A549 (cell line): ENCODE measurements around the gene FANCC. TPM values are rescaled to one million over a fixed set of nuclear protein-coding genes. Genes with fewer than 3 reads are reported as not detected.

Source experiments
- ATAC-seq, 2 experiments: fragments of 200-7000 bp in 1 of 2; fragments of >200 bp in 1 of 2; cut with Nextera tagmentation in 1 of 2; cut with Tn5 transposase in 1 of 2; 3 replicates each; pipeline versions ENCODE4 v1.8.0 to v1.9.1; 2018 to 2020; ENCODE audit warnings: mild to moderate bottlenecking in 1 of 2, moderate library complexity in 1 of 2
- CTCF ChIA-PET: fragments of 300-600 bp; sonication (Branson Sonifier 250); formaldehyde crosslinking; extraction: SDS; loops from one replicate; lab custom pipeline; 2021; ENCODE audit warnings: antibody characterized with exemption, inconsistent platforms; lab: Yijun Ruan, JAX
- POLR2A ChIA-PET: fragments of 350-600 bp; formaldehyde crosslinking; extraction: SDS; loops from one replicate; lab custom pipeline; 2021; ENCODE audit warnings: antibody characterized with exemption, inconsistent platforms; lab: Yijun Ruan, JAX
- DNase-seq, 2 experiments: peaks; one replicate each; pipeline versions ENCODE4 v3.0.0 to v3.0.0-alpha.2; 2011 to 2016; ENCODE audit warnings: low read depth in 1 of 2, low spot score in 1 of 2
- FAIRE-seq: peaks from 2 replicates; lab custom pipeline; 2011; peaks lifted over from hg19 to GRCh38; lab: Jason Lieb, UNC
- H3K27ac ChIP-seq, 2 experiments: fragments of >200 bp; sonication (Bioruptor Twin); formaldehyde crosslinking; 3 replicates each; pipeline ENCODE4 v1.5.1; 2016 to 2017
- H3K4me1 ChIP-seq: fragments of >200 bp; sonication (Bioruptor Twin); formaldehyde crosslinking; 3 replicates; pipeline ENCODE4 v1.6.1; 2016
- H3K4me2 ChIP-seq: fragments of >200 bp; sonication (Bioruptor Twin); formaldehyde crosslinking; 3 replicates; pipeline ENCODE4 v1.6.1; 2016
- H3K4me3 ChIP-seq: fragments of >200 bp; sonication (Bioruptor Twin); formaldehyde crosslinking; 3 replicates; pipeline ENCODE4 v1.5.1; 2016
- H3K9me3 ChIP-seq: fragments of >200 bp; sonication (Bioruptor Twin); formaldehyde crosslinking; 3 replicates; pipeline ENCODE4 v1.6.1; 2016
- BHLHE40 ChIP-seq: IDR thresholded peaks from 2 replicates; pipeline ENCODE4 v1.6.1; 2012; ENCODE audit warnings: low read depth, low read length, inconsistent platforms
- E2F6 ChIP-seq: IDR thresholded peaks from 2 replicates; pipeline ENCODE4 v1.6.1; 2012; ENCODE audit warnings: low read depth, borderline replicate concordance
- EHF ChIP-seq: fragments of 250-450 bp; sonication (Bioruptor Pico); IDR thresholded peaks from 2 replicates; pipeline ENCODE4 v1.5.0; 2020; ENCODE audit warnings: mild to moderate bottlenecking
- EP300 ChIP-seq, 2 experiments: fragments of >200 bp; sonication (Bioruptor Twin); formaldehyde crosslinking; IDR thresholded peaks; 2 replicates in 1 of 2; 3 replicates in 1 of 2; pipeline ENCODE4 v1.6.1; 2016 to 2017
- ESRRA ChIP-seq: fragments of 150-350 bp; IDR thresholded peaks from 2 replicates; pipeline ENCODE4 v1.6.1; 2014; ENCODE audit warnings: mild to moderate bottlenecking, low read length, borderline replicate concordance
- FOSL2 ChIP-seq, 2 experiments: fragments of 450-650 bp in 1 of 2; fragments of >200 bp in 1 of 2; sonication (Bioruptor Twin) in 1 of 2; formaldehyde crosslinking; IDR thresholded peaks; 2 replicates each; pipeline versions ENCODE4 v1.5.0 to v1.6.1; 2016 to 2020; ENCODE audit warnings: mild to moderate bottlenecking in 1 of 2, moderate library complexity in 1 of 2
- HDAC2 ChIP-seq: fragments of 200-600 bp; sonication (generic); IDR thresholded peaks from 2 replicates; pipeline ENCODE4 v1.6.1; 2016
- HES2 ChIP-seq: fragments of >200 bp; sonication (Bioruptor Twin); formaldehyde crosslinking; IDR thresholded peaks from 2 replicates; pipeline ENCODE4 v1.6.1; 2016
- HEYL ChIP-seq: fragments of 250-450 bp; sonication (Bioruptor Pico); IDR thresholded peaks from 2 replicates; pipeline ENCODE4 v1.8.0; 2021; ENCODE audit warnings: mild to moderate bottlenecking, moderate library complexity
- HMGXB4 ChIP-seq: fragments of 250-450 bp; sonication (Bioruptor Pico); IDR thresholded peaks from 2 replicates; pipeline ENCODE4 v1.5.0; 2021; ENCODE audit warnings: mild to moderate bottlenecking, moderate library complexity, borderline replicate concordance
- HOXB13 ChIP-seq: fragments of 250-450 bp; sonication (Bioruptor Pico); IDR thresholded peaks from 2 replicates; pipeline ENCODE4 v1.5.0; 2020; ENCODE audit warnings: low read depth, mild to moderate bottlenecking, moderate library complexity
- JUN ChIP-seq, 2 experiments: fragments of >200 bp; sonication (Bioruptor Twin); formaldehyde crosslinking; IDR thresholded peaks; 2 replicates in 1 of 2; 3 replicates in 1 of 2; pipeline ENCODE4 v1.6.1; 2016 to 2017
- KDM1A ChIP-seq: fragments of 200-600 bp; sonication (generic); IDR thresholded peaks from 2 replicates; pipeline ENCODE4 v1.6.1; 2016; ENCODE audit warnings: low read depth, mild to moderate bottlenecking
- KDM5A ChIP-seq: fragments of 200-600 bp; sonication (generic); IDR thresholded peaks from 2 replicates; pipeline ENCODE4 v1.6.1; 2016; ENCODE audit warnings: antibody characterized with exemption, mild to moderate bottlenecking
- MAZ ChIP-seq: fragments of 150-350 bp; IDR thresholded peaks from 2 replicates; pipeline ENCODE4 v1.6.1; 2014; ENCODE audit warnings: antibody characterized with exemption, low read depth, low read length, borderline replicate concordance
- MYC ChIP-seq: IDR thresholded peaks from 2 replicates; pipeline ENCODE4 v1.6.1; 2012; ENCODE audit warnings: mild to moderate bottlenecking, inconsistent platforms, low read length, improper control_type of control experiment, borderline replicate concordance
- NFE2L2 ChIP-seq: fragments of 150-350 bp; conservative IDR thresholded peaks from 2 replicates; pipeline ENCODE4 v1.6.1; 2014; ENCODE audit warnings: low read length
- PBX3 ChIP-seq: IDR thresholded peaks from 2 replicates; pipeline ENCODE4 v1.6.1; 2012
- POLR2AphosphoS2 ChIP-seq: conservative IDR thresholded peaks from 2 replicates; pipeline ENCODE4 v1.6.1; 2012; ENCODE audit warnings: low read length, improper control_type of control experiment, inconsistent platforms
- RAD21 ChIP-seq, 2 experiments: fragments of >200 bp in 1 of 2; sonication (Bioruptor Twin) in 1 of 2; formaldehyde crosslinking in 1 of 2; IDR thresholded peaks in 1 of 2; conservative IDR thresholded peaks in 1 of 2; 2 replicates in 1 of 2; 3 replicates in 1 of 2; pipeline ENCODE4 v1.6.1; 2012 to 2018; ENCODE audit warnings: inconsistent platforms in 1 of 2
- RCOR1 ChIP-seq: fragments of 150-350 bp; IDR thresholded peaks from 2 replicates; pipeline ENCODE4 v1.6.1; 2014; ENCODE audit warnings: antibody characterized with exemption, low read length, low read depth
- RNF2 ChIP-seq: fragments of 200-600 bp; sonication (generic); IDR thresholded peaks from 2 replicates; pipeline ENCODE4 v1.6.1; 2016; ENCODE audit warnings: low read depth, mild to moderate bottlenecking, antibody characterized with exemption, moderate library complexity, borderline replicate concordance
- SMC3 ChIP-seq: fragments of >200 bp; sonication (Bioruptor Twin); formaldehyde crosslinking; IDR thresholded peaks from 3 replicates; pipeline ENCODE4 v1.6.1; 2018; ENCODE audit warnings: inconsistent platforms
- ZFP36 ChIP-seq: fragments of 450-650 bp; IDR thresholded peaks from 2 replicates; pipeline ENCODE4 v1.6.1; 2014; ENCODE audit warnings: borderline replicate concordance; ENCODE audit not compliant: partially characterized antibody
- ZSCAN20 ChIP-seq: fragments of 250-450 bp; sonication (Bioruptor Pico); IDR thresholded peaks from 2 replicates; pipeline ENCODE4 v1.8.0; 2022; ENCODE audit warnings: mild to moderate bottlenecking, moderate library complexity
- WGBS: methylation state at CpG from one replicate; pipeline ENCODE4 v1.1.6; 2017; ENCODE audit errors: missing lambda C conversion rate; 5-methylcytosine and 5-hydroxymethylcytosine counted together
- polyA plus RNA-seq, 4 experiments: library from polyadenylated mRNA; depleted of rRNA in 3 of 4; stranded (reverse); fragments of >200 nt; fragmentation: RNase III in 1 of 4; extraction: RNeasy Plus Mini Kit Qiagen cat#74134 plus additional on column Dnase treatment in 1 of 4; gene quantifications; 2 replicates in 3 of 4; 3 replicates in 1 of 4; pipeline ENCODE4 v1.2.3, GENCODE V29; 2011 to 2017
- TF ChIP-seq, protein P1 (sequence below): IDR thresholded peaks from 2 replicates; pipeline ENCODE4 v1.6.1; 2012

FANCC gene
- polyA plus RNA-seq, 2 of the 4 experiments (the other 2 are of a cell fraction) = 13.5 to 24.9 TPM

DNA sequence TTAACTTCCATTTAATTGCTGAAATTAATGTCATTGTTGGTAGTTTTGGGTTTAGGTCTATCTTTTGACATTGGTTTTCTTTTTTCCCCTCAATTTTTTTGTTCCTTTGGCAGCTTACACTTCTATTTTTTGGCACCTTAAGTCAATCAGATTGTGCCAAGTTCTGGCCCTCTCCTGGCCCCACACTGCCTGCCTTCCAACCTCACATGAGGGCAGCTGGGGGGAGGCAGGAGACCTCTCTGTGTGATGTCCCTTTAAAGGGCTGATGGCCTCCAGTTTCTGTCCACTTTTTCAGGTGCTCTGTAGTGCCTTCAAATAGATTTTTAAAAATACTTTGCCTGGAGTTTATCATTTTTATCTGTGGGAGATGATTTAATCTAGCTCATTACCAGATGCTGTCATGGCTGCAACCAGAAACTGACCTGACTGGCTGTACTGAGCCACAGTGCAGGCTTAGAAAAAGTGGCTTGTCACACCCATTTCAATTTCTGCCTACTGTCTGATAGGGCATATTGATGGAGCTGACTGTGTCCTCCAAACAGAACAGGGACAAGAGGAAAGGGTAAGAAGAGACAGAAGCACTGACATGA, 196.6 kb downstream of the FANCC start:
- Histone ChIP-seq H3K27ac (no peak overlapping the region), H3K4me3 (no peak overlapping the region), H3K4me1 (0 out of 3 replicates have a peak, but pooled peaks cover 4% of the 10 kb centered on the region), H3K4me2 (no peak overlapping the region), H3K9me3 (no peaks in the 10 kb centered on the region)
- no peak for ATAC-seq
- DNase-seq = no peak
- TF ChIP-seq HEYL = no peak
- no peak for TF ChIP-seq KDM5A
- no peak for TF ChIP-seq MAZ
- POLR2A ChIA-PET = no interaction called here
- no peak for FAIRE-seq
- CTCF ChIA-PET = interaction anchor here (1.1 to 2.6 kb wide), 4 partner anchors 8 to 567 kb away, joined by 3 to 11 read pairs (median 8); partner anchors contain the start of gene PCAT7

- WGBS = 91% methylated on average over 4 of the region's 4 CpGs
- Histone ChIP-seq H3K4me2 (no peak overlapping the region), H3K4me3 (no peak overlapping the region), H3K9me3 (no peaks in the 10 kb centered on the region), H3K4me1 (no peaks in the 10 kb centered on the region), H3K27ac (no peak overlapping the region)
- FAIRE-seq (no peak), ATAC-seq (no peak), DNase-seq (no peak)
- ChIA-PET POLR2A (no interaction called here), CTCF (interaction anchor here (1.1 to 3.2 kb wide), 6 partner anchors 9 to 437 kb away, joined by 3 to 12 read pairs (median 10); no protein-coding TSS in a partner anchor)
- TF ChIP-seq JUN (IDR thresholded peaks at IDR 0.05) = no peak
- TF ChIP-seq RAD21 (conservative IDR thresholded peaks at IDR 0.05 in 1 of 2, IDR thresholded peaks at IDR 0.05 in 1 of 2) = no peak
- no peak for TF ChIP-seq ESRRA
- no peak for TF ChIP-seq EP300 (IDR thresholded peaks at IDR 0.05)
- no peak for TF ChIP-seq PBX3
- no peak for TF ChIP-seq SMC3
- TF ChIP-seq MYC = no peak
- TF ChIP-seq EHF (CRISPR knock-in tag) = no peak
- no peak for TF ChIP-seq HES2
These were observed 198.9 kb downstream of the FANCC start for GRCh38 chr9:95118596-95118995.

DNA sequence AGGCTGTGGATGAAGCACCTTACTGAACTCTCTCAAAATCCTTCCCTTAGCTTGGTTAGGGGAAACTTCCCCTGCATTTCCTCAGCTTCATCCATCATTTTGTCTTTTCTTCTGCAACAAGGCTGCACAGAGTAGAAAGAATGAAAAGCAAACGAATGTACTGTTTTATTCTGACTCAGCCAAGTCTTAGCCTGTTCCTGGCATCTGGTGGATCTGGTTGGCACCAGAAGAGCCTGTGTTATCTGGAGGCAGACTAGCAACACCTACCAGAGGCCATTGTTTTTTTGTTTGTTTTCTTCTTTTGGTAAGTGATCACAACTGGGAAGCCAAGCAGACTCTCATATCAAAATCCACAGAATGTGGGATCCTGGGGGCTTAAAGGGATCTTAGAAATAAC, 200.7 kb downstream of the FANCC start:
- H3K4me1 ChIP-seq = no peaks in the 10 kb centered on the region
- ATAC-seq (no peak), DNase-seq (no peak), FAIRE-seq (no peak)
- H3K4me2 ChIP-seq = no peak overlapping the region
- ChIA-PET CTCF (interaction anchor here (1.2 to 3.6 kb wide), 10 partner anchors 9 to 563 kb away, joined by 3 to 38 read pairs (median 8); no protein-coding TSS in a partner anchor), POLR2A (interaction anchor here (1.4 kb wide), 1 partner anchor 9 kb away, joined by 3 read pairs; no protein-coding TSS in a partner anchor)
- no peak overlapping the region for H3K4me3 ChIP-seq
- 71% methylated on average over 1 of the region's 1 CpG for WGBS
- H3K27ac ChIP-seq = 0 out of 6 replicates have a peak overlapping the region, but pooled peaks of 1 of the 2 experiments have one; percentile 14
- no peaks in the 10 kb centered on the region for H3K9me3 ChIP-seq
- TF ChIP-seq FOSL2 (IDR thresholded peaks at IDR 0.05) (no peak), FOSL2 (CRISPR knock-in tag; IDR thresholded peaks at IDR 0.05) (no peak), ESRRA (no peak), HDAC2 (no peak), ZFP36 (no peak), BHLHE40 (no peak), RCOR1 (no peak), HMGXB4 (CRISPR knock-in tag) (no peak), ZSCAN20 (CRISPR knock-in tag) (no peak), KDM1A (no peak), POLR2AphosphoS2 (no peak), NFE2L2 (no peak), E2F6 (no peak), HOXB13 (no peak), RNF2 (no peak)
- TF ChIP-seq, protein P1, sequence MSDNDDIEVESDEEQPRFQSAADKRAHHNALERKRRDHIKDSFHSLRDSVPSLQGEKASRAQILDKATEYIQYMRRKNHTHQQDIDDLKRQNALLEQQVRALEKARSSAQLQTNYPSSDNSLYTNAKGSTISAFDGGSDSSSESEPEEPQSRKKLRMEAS = no peak
